D341Med (cell line): ENCODE results near the gene MRPL38.
"Not testable (repeated sequence)": the region's sequence is repeated elsewhere in the genome, so short reads cannot be mapped to it uniquely, and the experiment has no call there.

Experiments
- DNase-seq: peaks from one replicate; pipeline ENCODE4 v3.0.0; 2012; ENCODE audit warnings: low spot score

The MRPL38 gene

GRCh38 chr17:75854101-75854748 lies 50.5 kb downstream of the MRPL38 start:
- DNase-seq: no peak

GRCh38 chr17:75853433-75853832 lies 51.3 kb downstream of the MRPL38 start:
- DNase-seq: no peak

- not testable (repeated sequence) for DNase-seq
Measured at GRCh38 chr17:75851693-75851991, 53.0 kb downstream of the MRPL38 start.

GRCh38 chr17:75850928-75851692 lies 53.6 kb downstream of the MRPL38 start:
- no peak for DNase-seq

- no peak for DNase-seq
Measured at GRCh38 chr17:75849724-75850123, 55.0 kb downstream of the MRPL38 start.

GRCh38 chr17:75849279-75849646 lies 55.4 kb downstream of the MRPL38 start:
- no peak for DNase-seq
